K562 (cell line): ENCODE data around the gene HSD17B3. TPM values are rescaled to one million over a fixed set of nuclear protein-coding genes. Genes with fewer than 3 reads are reported as not detected.

Experiments
- ATAC-seq: fragments of 200-7000 bp; cut with Tn5 transposase; 3 replicates; pipeline ENCODE4 v1.9.1; 2020; ENCODE audit warnings: moderate library complexity
- BruUV-seq: library from RNA; stranded (reverse); fragments of 400-500 nt; replicated peaks from 2 replicates; lab custom pipeline; 2021; lab: Mats Ljungman, UMichigan
- CTCF ChIA-PET: fragments of 300-600 bp; formaldehyde crosslinking; extraction: SDS; loops from one replicate; lab custom pipeline; 2021; ENCODE audit warnings: low intra/inter-chr PET ratio; lab: Yijun Ruan, JAX
- POLR2A ChIA-PET: fragments of 300-600, 350-650 bp; sonication (Branson Sonifier 250); formaldehyde crosslinking; extraction: SDS; loops from one replicate; lab custom pipeline; 2021; ENCODE audit warnings: antibody characterized with exemption, inconsistent platforms; lab: Yijun Ruan, JAX
- DNase-seq, 4 experiments: peaks; one replicate each; pipeline versions ENCODE4 v3.0.0 to v3.0.0-alpha.2; 2011 to 2018; ENCODE audit warnings: low spot score in 3 of 4, mixed read lengths in 3 of 4; ENCODE audit errors: extremely low read depth in 1 of 4
- FAIRE-seq: peaks from 2 replicates; lab custom pipeline; 2011; peaks lifted over from hg19 to GRCh38; lab: Jason Lieb, UNC
- H2AFZ ChIP-seq: 2 replicates; pipeline ENCODE4 v1.6.0; 2011; ENCODE audit warnings: low read depth, low read length, control low read depth, inconsistent platforms
- H3K27ac ChIP-seq: fragments of 200-600 bp; 3 replicates; pipeline ENCODE4 v1.8.0; 2011; ENCODE audit warnings: low read depth, mild to moderate bottlenecking, control low read depth, inconsistent platforms, low read length, moderate library complexity, mixed read lengths; ENCODE audit errors: extremely low read depth
- H3K27me3 ChIP-seq, 2 experiments: fragments of 300-600 bp in 1 of 2; 2 replicates in 1 of 2; 3 replicates in 1 of 2; pipeline versions ENCODE4 v1.6.0 to v1.8.0; 2011; ENCODE audit warnings: inconsistent platforms in 2 of 2, low read length in 2 of 2, mild to moderate bottlenecking in 1 of 2, mixed read lengths in 1 of 2, moderate library complexity in 1 of 2; ENCODE audit not compliant: control insufficient read depth in 2 of 2, insufficient read depth in 2 of 2
- H3K36me3 ChIP-seq: fragments of 300-600 bp; 3 replicates; pipeline ENCODE4 v1.8.0; 2011; ENCODE audit warnings: mild to moderate bottlenecking, low read length, inconsistent platforms; ENCODE audit not compliant: control insufficient read depth, insufficient read depth
- H3K4me1 ChIP-seq, 2 experiments: fragments of 200-600 bp in 1 of 2; replicated peaks in 1 of 2; 2 replicates in 1 of 2; 3 replicates in 1 of 2; pipeline versions ENCODE4 v1.5.1 to v1.8.0; 2011; ENCODE audit warnings: inconsistent platforms in 2 of 2, low read length in 2 of 2, mild to moderate bottlenecking in 1 of 2, mixed read lengths in 1 of 2, moderate library complexity in 1 of 2; ENCODE audit not compliant: control insufficient read depth in 2 of 2, insufficient read depth in 2 of 2
- H3K4me2 ChIP-seq: 2 replicates; pipeline ENCODE4 v1.6.1; 2011; ENCODE audit warnings: low read length, control low read depth, inconsistent platforms, mixed read lengths; ENCODE audit not compliant: insufficient read depth
- H3K4me3 ChIP-seq: fragments of 200-600 bp; sonication (generic), shearing (Covaris generic); 2 replicates; pipeline ENCODE4 v1.5.1; 2016; ENCODE audit warnings: control low read depth, inconsistent platforms
- H3K79me2 ChIP-seq: fragments of 200-600 bp; 3 replicates; pipeline ENCODE4 v1.8.0; 2011; ENCODE audit warnings: low read length, inconsistent platforms; ENCODE audit not compliant: control insufficient read depth, insufficient read depth
- H3K9ac ChIP-seq, 2 experiments: 2 replicates each; pipeline versions ENCODE4 v1.6.0 to v1.6.1; 2011; ENCODE audit warnings: low read depth in 2 of 2, low read length in 2 of 2, control low read depth in 1 of 2, inconsistent platforms in 1 of 2, mild to moderate bottlenecking in 1 of 2, mixed read lengths in 1 of 2; ENCODE audit not compliant: insufficient read depth in 1 of 2
- H3K9me1 ChIP-seq: one replicate; pipeline ENCODE4 v1.6.0; 2011; ENCODE audit warnings: inconsistent platforms, mild to moderate bottlenecking, low read length, moderate library complexity; ENCODE audit not compliant: control insufficient read depth, insufficient read depth
- H3K9me3 ChIP-seq: replicated peaks from 2 replicates; pipeline ENCODE4 v1.5.1; 2011; ENCODE audit warnings: low read depth, low read length, inconsistent platforms; ENCODE audit not compliant: control insufficient read depth, insufficient read depth
- H4K20me1 ChIP-seq: replicated peaks from 2 replicates; pipeline ENCODE4 v1.6.1; 2011; ENCODE audit warnings: low read length, inconsistent platforms, mixed read lengths; ENCODE audit not compliant: control insufficient read depth, insufficient read depth
- BRF1 ChIP-seq: IDR thresholded peaks from 3 replicates; pipeline ENCODE4 v1.6.1; 2011; ENCODE audit warnings: borderline replicate concordance, mild to moderate bottlenecking; ENCODE audit not compliant: insufficient read length; ENCODE audit errors: extremely low read depth
- HSF4 ChIP-seq: fragments of 250-450 bp; sonication (Bioruptor Pico); IDR thresholded peaks from 2 replicates; pipeline ENCODE4 v2.1.2; 2022; ENCODE audit warnings: mild to moderate bottlenecking, moderate library complexity, borderline replicate concordance
- MGA ChIP-seq: fragments of 450-650 bp; IDR thresholded peaks from 2 replicates; pipeline ENCODE4 v1.6.1; 2016; ENCODE audit warnings: mild to moderate bottlenecking, moderate library complexity
- SRF ChIP-seq, 2 experiments: fragments of 250-450, 450-650 bp in 1 of 2; sonication (Bioruptor Pico) in 1 of 2; sonication (generic) in 1 of 2; formaldehyde crosslinking; IDR thresholded peaks; 2 replicates each; pipeline versions ENCODE4 v1.5.0 to v1.5.1; 2020 to 2022; ENCODE audit warnings: mild to moderate bottlenecking in 1 of 2, missing genetic modification reagents in 1 of 2
- STAG1 ChIP-seq: sonication (generic); formaldehyde crosslinking; IDR thresholded peaks from 2 replicates; pipeline ENCODE4 v1.5.0; 2020; ENCODE audit warnings: missing genetic modification reagents, borderline replicate concordance
- ZNF274 ChIP-seq: IDR thresholded peaks from 2 replicates; pipeline ENCODE4 v1.6.1; 2011; ENCODE audit warnings: low read depth, mild to moderate bottlenecking, low read length, moderate library complexity, borderline replicate concordance
- WGBS: fragments of 100-300 bp; shearing (Covaris generic); methylation state at CpG from one replicate; pipeline ENCODE4 v1.1.6; 2016; ENCODE audit warnings: low coverage, mixed read lengths; ENCODE audit not compliant: insufficient coverage; ENCODE audit errors: missing lambda C conversion rate; 5-methylcytosine and 5-hydroxymethylcytosine counted together
- in situ Hi-C: fragments of 300-500 bp; cut with MboI; formaldehyde crosslinking; loops from 4 replicates; pipeline ENCODE4 v1.15.0; 2018; ENCODE audit warnings: inconsistent platforms, mixed read lengths
- intact Hi-C: fragments of 100-400 bp; cut with micrococcal nuclease; formaldehyde crosslinking; loops from 2 replicates; pipeline ENCODE4 v1.14.2; 2022
- polyA plus RNA-seq, 8 experiments: library from polyadenylated mRNA; depleted of rRNA in 4 of 8; stranded (reverse) in 5 of 8; unstranded in 3 of 8; fragments of >200 nt; fragmentation: Nextera tagmentation in 2 of 8; fragmentation: Illumina TruSeq in 1 of 8; extraction: Ambion mirVana in 2 of 8; extraction: Trizol in 1 of 8; gene quantifications; 2 replicates each; pipeline versions ENCODE4 v1.2.1 to v1.2.3, GENCODE V29; 2011 to 2014; ENCODE audit warnings: inconsistent platforms in 1 of 8, missing spikeins in 1 of 8
- total RNA-seq, 7 experiments: library from RNA; depleted of rRNA in 6 of 7; stranded (reverse); fragments of >200 nt in 6 of 7; fragmentation: Illumina TruSeq in 2 of 7; extraction: Trizol in 2 of 7; gene quantifications; 2 replicates each; pipeline versions ENCODE4 v1.2.1 to v1.2.3, GENCODE V29; 2011 to 2021; ENCODE audit warnings: low replicate concordance in 1 of 7
- TF ChIP-seq, protein P1 (sequence below), 2 experiments: fragments of 450-650 bp in 1 of 2; sonication (generic) in 1 of 2; formaldehyde crosslinking in 1 of 2; IDR thresholded peaks in 1 of 2; conservative IDR thresholded peaks in 1 of 2; 2 replicates each; pipeline versions ENCODE4 v1.6.1 to v1.8.1; 2016 to 2023; ENCODE audit warnings: mild to moderate bottlenecking in 2 of 2, moderate library complexity in 2 of 2, inconsistent platforms in 1 of 2, missing genetic modification reagents in 1 of 2

HSD17B3 gene
- total and polyA plus RNA-seq, 9 of the 15 experiments (the other 6 are each of a cell fraction or from before 2014, with no cell fraction given), result not detected

DNA sequence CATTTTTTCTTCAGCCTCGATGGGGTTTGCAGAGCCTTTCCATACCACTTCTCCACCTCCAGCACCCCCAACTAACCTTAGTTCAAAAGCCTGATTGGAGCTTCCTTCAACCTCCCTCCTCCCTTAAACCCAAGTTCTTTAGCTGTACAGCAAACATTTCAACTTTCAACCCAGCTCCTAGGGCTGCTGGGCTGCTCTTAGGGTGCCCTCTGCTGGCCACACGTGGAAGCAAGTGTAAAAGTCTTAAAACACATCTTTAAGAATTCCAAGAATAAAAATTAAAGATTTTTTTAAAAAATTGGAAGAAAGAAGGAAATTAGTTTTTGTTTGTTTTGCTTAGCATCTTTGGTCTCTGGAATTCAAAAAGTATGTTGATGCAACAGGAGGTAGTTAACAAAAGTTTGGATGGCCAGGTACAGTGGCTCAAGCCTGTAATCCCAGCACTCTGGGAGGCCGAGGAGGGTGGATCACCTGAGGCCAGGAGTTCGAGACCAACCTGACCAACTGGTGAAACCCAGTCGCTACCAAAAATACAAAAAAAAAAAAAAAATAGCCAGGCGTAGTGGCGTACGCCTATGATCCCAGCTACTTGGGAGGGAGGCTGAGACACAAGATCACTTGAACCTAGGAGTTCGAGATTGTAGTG, 15.5 kb upstream of the HSD17B3 start:
- peak; percentile 68 to 72 (median 68) for DNase-seq
- H3K9me1 ChIP-seq, result no peaks in the 10 kb centered on the region
- intact Hi-C loops, result loop anchor here (1.0 to 5.0 kb wide), 4 partner anchors 70 to 350 kb away; no protein-coding TSS in a partner anchor
- H3K79me2 ChIP-seq, result no peaks in the 10 kb centered on the region
- H4K20me1 ChIP-seq, result no peaks in the 10 kb centered on the region
- in situ Hi-C loops, result no loop called here
- H3K9me3 ChIP-seq, result peaks cover 2% of the 10 kb centered on the region; the same call in 1 of the 2 replicates
- no peak overlapping the region for H3K4me2 ChIP-seq
- ChIA-PET POLR2A (interaction anchor here (0.5 to 1.3 kb wide), 3 partner anchors 9 to 410 kb away, joined by 3 read pairs; no protein-coding TSS in a partner anchor), CTCF (interaction anchor here (0.6 to 2.0 kb wide), 4 partner anchors 13 to 919 kb away, joined by 3 to 21 read pairs (median 5); no protein-coding TSS in a partner anchor)
- no peak overlapping the region for H3K4me3 ChIP-seq
- FAIRE-seq, result peak; percentile 85
- H3K27ac ChIP-seq, result no peak overlapping the region
- no peaks in the 10 kb centered on the region for H3K36me3 ChIP-seq
- no peak overlapping the region for H2AFZ ChIP-seq
- 21% methylated on average over 9 of the region's 9 CpGs for WGBS
- H3K27me3 ChIP-seq, result peaks cover 0 to 7% of the 10 kb centered on the region in 2 experiments; a peak in 2 of 5 replicates
- H3K4me1 ChIP-seq, result no peaks in the 10 kb centered on the region
- no TSS peak for BruUV-seq
- no peak overlapping the region for H3K9ac ChIP-seq
- ATAC-seq, result peak; percentile 85
- no peak for TF ChIP-seq HSF4 (CRISPR knock-in tag)
- TF ChIP-seq, protein P1, sequence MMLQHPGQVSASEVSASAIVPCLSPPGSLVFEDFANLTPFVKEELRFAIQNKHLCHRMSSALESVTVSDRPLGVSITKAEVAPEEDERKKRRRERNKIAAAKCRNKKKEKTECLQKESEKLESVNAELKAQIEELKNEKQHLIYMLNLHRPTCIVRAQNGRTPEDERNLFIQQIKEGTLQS (IDR thresholded peaks at IDR 0.05), result no peak
- TF ChIP-seq, protein P1 (CRISPR knock-in tag; conservative IDR thresholded peaks at IDR 0.05), result no peak
- no peak for TF ChIP-seq ZNF274
- no peak for TF ChIP-seq BRF1
- no peak for TF ChIP-seq MGA
- no peak for TF ChIP-seq SRF (CRISPR knock-in tag; IDR thresholded peaks at IDR 0.05)
- peak; percentile 35; the same call in 1 of the 2 replicates for TF ChIP-seq STAG1 (CRISPR knock-in tag)
